VCaP (cell line): Measurements from ENCODE around the gene PHLPP1.

Source experiments
- H3K27ac ChIP-seq: fragments of 450-650 bp; 2 replicates; pipeline ENCODE4 v1.5.1; 2017
- CTCF ChIP-seq: fragments of 450-650 bp; conservative IDR thresholded peaks from 2 replicates; pipeline ENCODE4 v1.5.1; 2017; ENCODE audit warnings: mild to moderate bottlenecking, moderate library complexity

Gene PHLPP1

GRCh38 chr18:62842898-62843297 is 127.6 kb downstream of the PHLPP1 start:
- H3K27ac ChIP-seq = no peak overlapping the region
- TF ChIP-seq CTCF = no peak

GRCh38 chr18:62844850-62845643 is 129.7 kb downstream of the PHLPP1 start:
- no peak overlapping the region for H3K27ac ChIP-seq
- no peak for TF ChIP-seq CTCF

GRCh38 chr18:62846313-62846712 is 131.0 kb downstream of the PHLPP1 start:
- TF ChIP-seq CTCF = no peak
- no peak overlapping the region for H3K27ac ChIP-seq

GRCh38 chr18:62847081-62847480 is 131.7 kb downstream of the PHLPP1 start:
- no peak overlapping the region for H3K27ac ChIP-seq
- no peak for TF ChIP-seq CTCF

- no peak overlapping the region for H3K27ac ChIP-seq
- TF ChIP-seq CTCF = no peak
Observed at GRCh38 chr18:62848946-62849345, 133.6 kb downstream of the PHLPP1 start.

GRCh38 chr18:62850619-62851306 is 135.4 kb downstream of the PHLPP1 start:
- H3K27ac ChIP-seq = no peak overlapping the region
- TF ChIP-seq CTCF = no peak

- TF ChIP-seq CTCF = no peak
- H3K27ac ChIP-seq = no peak overlapping the region
Observed at GRCh38 chr18:62852851-62853250, 137.5 kb downstream of the PHLPP1 start.
